ENCODE measurements around the gene NAV2.

NAV2 gene

DNA sequence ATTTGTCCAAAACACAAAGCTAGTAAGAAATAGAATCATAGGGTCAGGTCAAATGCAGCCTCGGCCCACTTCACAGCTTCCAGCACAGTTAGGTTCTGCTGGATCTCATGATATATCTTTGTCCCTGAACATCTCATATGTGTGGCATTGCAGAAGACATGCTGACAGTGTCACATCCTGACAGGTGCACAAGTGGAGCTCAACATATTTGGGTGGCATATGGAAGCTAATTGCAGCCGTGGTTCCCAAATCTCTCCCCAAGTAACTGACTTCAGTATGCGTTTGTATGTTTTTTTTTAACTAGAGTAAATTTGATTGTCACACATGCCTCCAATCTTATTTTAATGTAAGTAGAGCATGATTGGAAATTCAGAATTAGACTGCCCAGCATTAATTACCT, 33.4 kb downstream of the NAV2 start:
- no peak for DNase-seq (ENCODE audit: low spot score)
- in situ Hi-C loops (cut with MboI; ENCODE audit: low pct_unique_long_range_greater_than_20kb, low sequenced_read_pairs, unreplicated experiment), result loop anchor here (25.0 kb wide), 1 partner anchor 434 kb away; no protein-coding TSS in a partner anchor

DNA sequence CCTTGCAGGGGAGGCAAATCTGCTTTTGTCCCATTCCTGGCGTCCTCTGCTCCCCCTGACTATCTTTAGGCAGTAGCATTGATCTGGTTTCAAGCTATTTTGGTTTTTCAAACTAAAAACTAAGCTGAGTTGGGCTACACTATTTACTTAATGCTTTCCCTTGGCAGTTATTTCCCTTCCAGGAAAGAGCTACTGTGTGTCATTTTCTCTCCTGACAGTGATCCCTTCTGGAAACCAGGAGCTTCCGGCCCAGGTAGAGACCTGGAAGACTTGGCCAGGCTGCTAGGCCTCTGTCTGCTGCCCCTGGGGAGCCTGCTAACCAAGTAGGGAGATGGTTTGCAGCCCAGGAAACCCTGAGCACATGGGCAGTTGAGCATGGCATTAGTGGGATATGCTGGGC, 35.0 kb downstream of the NAV2 start:
- TF ChIP-seq, protein P1, sequence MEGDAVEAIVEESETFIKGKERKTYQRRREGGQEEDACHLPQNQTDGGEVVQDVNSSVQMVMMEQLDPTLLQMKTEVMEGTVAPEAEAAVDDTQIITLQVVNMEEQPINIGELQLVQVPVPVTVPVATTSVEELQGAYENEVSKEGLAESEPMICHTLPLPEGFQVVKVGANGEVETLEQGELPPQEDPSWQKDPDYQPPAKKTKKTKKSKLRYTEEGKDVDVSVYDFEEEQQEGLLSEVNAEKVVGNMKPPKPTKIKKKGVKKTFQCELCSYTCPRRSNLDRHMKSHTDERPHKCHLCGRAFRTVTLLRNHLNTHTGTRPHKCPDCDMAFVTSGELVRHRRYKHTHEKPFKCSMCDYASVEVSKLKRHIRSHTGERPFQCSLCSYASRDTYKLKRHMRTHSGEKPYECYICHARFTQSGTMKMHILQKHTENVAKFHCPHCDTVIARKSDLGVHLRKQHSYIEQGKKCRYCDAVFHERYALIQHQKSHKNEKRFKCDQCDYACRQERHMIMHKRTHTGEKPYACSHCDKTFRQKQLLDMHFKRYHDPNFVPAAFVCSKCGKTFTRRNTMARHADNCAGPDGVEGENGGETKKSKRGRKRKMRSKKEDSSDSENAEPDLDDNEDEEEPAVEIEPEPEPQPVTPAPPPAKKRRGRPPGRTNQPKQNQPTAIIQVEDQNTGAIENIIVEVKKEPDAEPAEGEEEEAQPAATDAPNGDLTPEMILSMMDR (IDR thresholded peaks at IDR 0.05; ENCODE audit: extremely low read depth, insufficient read depth, missing control alignments), result no peak
- DNase-seq (ENCODE audit: low spot score), result no peak
- in situ Hi-C loops (cut with MboI; ENCODE audit: low pct_unique_long_range_greater_than_20kb, low sequenced_read_pairs, unreplicated experiment), result loop anchor here (25.0 kb wide), 1 partner anchor 435 kb away; no protein-coding TSS in a partner anchor

More for the DNA sequence above, 33.4 kb downstream of the NAV2 start:
- TF ChIP-seq, protein P1 (IDR thresholded peaks at IDR 0.05; ENCODE audit: extremely low read depth, insufficient read depth, missing control alignments), result no peak

DNA sequence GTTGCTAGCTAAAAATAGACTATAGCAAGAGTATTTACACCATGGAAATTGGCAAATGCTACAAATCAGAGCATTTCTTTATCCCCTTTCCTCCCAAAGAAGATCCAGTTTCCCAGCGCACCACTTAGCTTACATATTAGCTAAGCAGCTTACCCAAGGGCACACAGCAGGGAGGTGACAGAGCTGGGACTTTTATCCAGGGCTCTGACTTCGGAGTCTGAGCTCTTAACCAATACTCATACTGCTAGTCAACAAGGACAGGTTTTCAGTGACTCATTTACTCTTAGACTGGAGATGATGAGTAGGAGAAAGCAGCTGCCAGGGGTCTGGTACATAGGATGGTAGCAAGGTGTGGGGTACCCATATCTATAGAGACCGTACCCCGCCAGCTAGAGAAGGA, 38.4 kb downstream of the NAV2 start:
- DNase-seq (ENCODE audit: low spot score), result no peak

DNA sequence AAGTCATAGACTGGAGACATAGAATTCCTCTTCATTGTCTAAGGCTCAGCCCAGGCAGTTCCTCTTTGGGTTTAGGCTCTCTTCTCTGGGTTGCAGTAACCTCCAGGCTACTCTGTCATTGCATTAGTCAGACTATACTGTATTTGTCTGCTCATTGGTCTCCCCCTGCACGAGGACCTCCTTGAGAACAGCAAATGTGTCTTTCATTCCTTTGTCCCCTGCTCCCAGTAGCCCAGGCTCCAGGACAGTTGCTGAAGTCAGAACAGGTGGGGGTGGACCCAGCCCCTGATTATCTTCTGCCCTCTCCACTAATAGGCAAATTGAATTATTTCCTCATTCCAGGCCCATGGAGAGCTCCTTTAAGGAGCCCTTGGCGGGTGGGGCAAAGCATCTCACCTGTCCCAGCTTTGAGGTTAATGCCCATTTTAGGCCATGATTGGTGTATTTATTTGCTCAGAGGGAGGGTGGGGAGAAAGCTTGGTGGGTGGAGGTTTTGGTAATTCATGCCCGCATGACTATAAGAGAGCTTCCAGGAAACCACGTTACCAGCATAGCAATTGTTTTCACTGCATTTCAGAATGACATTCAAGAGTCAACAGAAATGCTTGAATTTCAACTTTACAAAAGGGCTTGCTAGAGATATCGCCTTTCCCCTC, 40.9 kb downstream of the NAV2 start:
- in situ Hi-C loops (cut with MboI; ENCODE audit: low pct_unique_long_range_greater_than_20kb, low sequenced_read_pairs, unreplicated experiment), result no loop called here
- no peak for DNase-seq (ENCODE audit: low spot score)
- TF ChIP-seq, protein P1 (IDR thresholded peaks at IDR 0.05; ENCODE audit: extremely low read depth, insufficient read depth, missing control alignments), result no peak

More for the DNA sequence above, 38.4 kb downstream of the NAV2 start:
- in situ Hi-C loops (cut with MboI; ENCODE audit: low pct_unique_long_range_greater_than_20kb, low sequenced_read_pairs, unreplicated experiment), result no loop called here
- TF ChIP-seq, protein P1 (IDR thresholded peaks at IDR 0.05; ENCODE audit: extremely low read depth, insufficient read depth, missing control alignments), result no peak

DNA sequence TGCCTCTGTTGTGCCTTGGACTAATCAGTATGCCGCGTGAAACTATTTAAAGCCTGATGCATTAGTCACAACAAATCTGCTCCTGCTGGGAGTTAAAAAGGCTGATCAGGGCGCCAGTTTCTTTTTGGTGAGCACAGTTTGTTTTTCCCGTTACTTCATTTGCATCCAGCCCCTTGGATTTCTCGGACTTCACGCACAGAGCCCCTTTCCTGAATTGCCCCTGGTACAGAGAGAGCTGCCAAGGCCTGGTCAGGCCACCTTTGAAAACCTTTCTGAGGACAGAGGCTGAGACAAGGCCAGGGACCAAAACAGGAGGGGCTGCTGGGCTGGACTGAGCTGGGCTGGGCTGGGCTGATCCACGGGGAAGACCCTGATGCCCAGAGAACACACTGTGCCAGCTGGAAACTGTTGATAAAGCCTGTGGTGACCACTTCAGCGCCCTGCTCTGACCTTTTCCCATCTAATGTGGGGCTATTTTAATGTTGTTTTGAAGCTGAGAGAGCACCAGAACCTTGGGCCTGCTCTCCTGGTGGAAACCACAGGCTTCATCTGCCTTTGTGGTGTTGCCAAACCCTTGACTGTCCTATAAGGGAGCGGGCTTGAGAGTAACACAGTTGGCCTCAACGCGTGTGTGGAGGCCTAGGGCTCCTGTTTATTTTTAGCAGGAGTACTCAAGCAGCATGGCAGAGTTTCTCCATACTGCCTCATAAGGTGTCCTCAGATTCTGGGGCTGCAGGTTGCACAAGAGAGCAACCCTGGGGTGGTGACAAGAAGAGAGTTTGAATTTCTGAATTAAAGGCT, 44.2 kb downstream of the NAV2 start:
- TF ChIP-seq, protein P1 (IDR thresholded peaks at IDR 0.05; ENCODE audit: extremely low read depth, insufficient read depth, missing control alignments), result no peak
- DNase-seq (ENCODE audit: low spot score), result no peak
- in situ Hi-C loops (cut with MboI; ENCODE audit: low pct_unique_long_range_greater_than_20kb, low sequenced_read_pairs, unreplicated experiment), result no loop called here

DNA sequence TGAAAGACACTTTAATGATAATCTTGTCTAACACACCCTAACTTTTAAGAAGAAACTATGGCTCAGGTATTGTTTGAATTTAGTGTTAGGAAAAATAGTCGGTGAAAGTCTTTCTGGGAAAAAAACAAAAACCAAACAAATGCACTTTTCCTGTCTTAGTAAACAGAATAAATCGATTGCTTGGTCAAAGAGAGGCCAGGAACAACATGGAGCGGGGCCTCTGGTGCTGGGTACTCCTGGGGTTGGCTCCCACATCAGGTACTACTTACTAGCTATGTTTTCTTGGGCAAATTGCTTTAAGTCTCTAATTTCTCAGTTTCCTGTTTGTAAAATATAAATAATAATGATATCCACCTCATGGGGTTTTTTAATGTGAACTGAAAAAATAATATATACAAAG, 46.8 kb downstream of the NAV2 start:
- in situ Hi-C loops (cut with MboI; ENCODE audit: low pct_unique_long_range_greater_than_20kb, low sequenced_read_pairs, unreplicated experiment), result no loop called here
- DNase-seq (ENCODE audit: low spot score), result no peak
- TF ChIP-seq, protein P1 (IDR thresholded peaks at IDR 0.05; ENCODE audit: extremely low read depth, insufficient read depth, missing control alignments), result no peak

All from GM13977 (cell line).